Measurements from ENCODE around the gene DDX17. TPM values are rescaled to one million over a fixed set of nuclear protein-coding genes. Genes with fewer than 3 reads are reported as not detected.
A peak's percentile ranks its signal among the peaks of the same experiment; 100 is the strongest.

The DDX17 gene
- total and polyA plus RNA-seq, 10 of the 15 experiments (the other 5 are each of a cell fraction or from before 2014, with no cell fraction given): 25.2 to 778 (median 266) TPM

GRCh38 chr22:38505541-38506117 is 482 bp downstream of the DDX17 start (continued):
- TF ChIP-seq RELA (IDR thresholded peaks at IDR 0.05; ENCODE audit: borderline replicate concordance, partially characterized antibody) (no peak), ATF3 (IDR thresholded peaks at IDR 0.05; ENCODE audit: borderline replicate concordance, extremely low read depth, low read depth, low read length) (no peak), HDAC6 (IDR thresholded peaks at IDR 0.05; ENCODE audit: unreplicated experiment) (no peak), ZNF622 (IDR thresholded peaks at IDR 0.05) (no peak), BHLHE40 (IDR thresholded peaks at IDR 0.05; ENCODE audit: borderline replicate concordance in 1 of 2, low read depth in 2 of 2, low read length in 1 of 2) (peak in 1 of 2 experiments; percentile 42; a peak in 1 of 4 replicates), SMAD5 (IDR thresholded peaks at IDR 0.05; ENCODE audit: low read depth) (no peak), RAD51 (IDR thresholded peaks at IDR 0.05) (no peak), POLR2AphosphoS5 (IDR thresholded peaks at IDR 0.05; ENCODE audit: low read length) (peak; percentile 1; the same call in 1 of the 2 replicates), ZZZ3 (IDR thresholded peaks at IDR 0.05; ENCODE audit: control insufficient read depth, insufficient read length, low read depth) (no peak), CHD2 (IDR thresholded peaks at IDR 0.05; ENCODE audit: borderline replicate concordance, low read depth, low read length) (peak; percentile 73), MEF2B (IDR thresholded peaks at IDR 0.05; ENCODE audit: partially characterized antibody, poor library complexity, severe bottlenecking) (no peak), NFIC (IDR thresholded peaks at IDR 0.05; ENCODE audit: low read depth, low read length) (no peak), SIN3A (IDR thresholded peaks at IDR 0.05; ENCODE audit: low read depth, low read length) (no peak), MEF2A (IDR thresholded peaks at IDR 0.05; ENCODE audit: insufficient read depth, low read depth, low read length) (no peak), TCF12 (IDR thresholded peaks at IDR 0.05; ENCODE audit: low read depth, low read length) (no peak), STAT1 (conservative IDR thresholded peaks at IDR 0.05) (0 out of 2 replicates have a peak, but pooled peaks have one; percentile 26), ETV6 (conservative IDR thresholded peaks at IDR 0.05 in 1 of 2, IDR thresholded peaks at IDR 0.05 in 1 of 2; ENCODE audit: borderline replicate concordance in 1 of 2, low read depth in 1 of 2) (no peak), NFXL1 (IDR thresholded peaks at IDR 0.05; ENCODE audit: borderline replicate concordance) (no peak), DPF2 (IDR thresholded peaks at IDR 0.05) (0 out of 2 replicates have a peak, but pooled peaks have one; percentile 8), BACH1 (IDR thresholded peaks at IDR 0.05; ENCODE audit: borderline replicate concordance) (peak; percentile 73), RBBP5 (conservative IDR thresholded peaks at IDR 0.05) (no peak), ZNF274 (IDR thresholded peaks at IDR 0.05; ENCODE audit: insufficient read depth, insufficient read length) (no peak), CREB1 (IDR thresholded peaks at IDR 0.05; ENCODE audit: low read depth) (no peak), SREBF1 (IDR thresholded peaks at IDR 0.05; ENCODE audit: low read length) (0 out of 2 replicates have a peak, but pooled peaks have one; percentile 1)
- TF ChIP-seq, protein P1, sequence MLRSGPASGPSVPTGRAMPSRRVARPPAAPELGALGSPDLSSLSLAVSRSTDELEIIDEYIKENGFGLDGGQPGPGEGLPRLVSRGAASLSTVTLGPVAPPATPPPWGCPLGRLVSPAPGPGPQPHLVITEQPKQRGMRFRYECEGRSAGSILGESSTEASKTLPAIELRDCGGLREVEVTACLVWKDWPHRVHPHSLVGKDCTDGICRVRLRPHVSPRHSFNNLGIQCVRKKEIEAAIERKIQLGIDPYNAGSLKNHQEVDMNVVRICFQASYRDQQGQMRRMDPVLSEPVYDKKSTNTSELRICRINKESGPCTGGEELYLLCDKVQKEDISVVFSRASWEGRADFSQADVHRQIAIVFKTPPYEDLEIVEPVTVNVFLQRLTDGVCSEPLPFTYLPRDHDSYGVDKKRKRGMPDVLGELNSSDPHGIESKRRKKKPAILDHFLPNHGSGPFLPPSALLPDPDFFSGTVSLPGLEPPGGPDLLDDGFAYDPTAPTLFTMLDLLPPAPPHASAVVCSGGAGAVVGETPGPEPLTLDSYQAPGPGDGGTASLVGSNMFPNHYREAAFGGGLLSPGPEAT (IDR thresholded peaks at IDR 0.05; ENCODE audit: low read depth): no peak
- TF ChIP-seq, protein P2, sequence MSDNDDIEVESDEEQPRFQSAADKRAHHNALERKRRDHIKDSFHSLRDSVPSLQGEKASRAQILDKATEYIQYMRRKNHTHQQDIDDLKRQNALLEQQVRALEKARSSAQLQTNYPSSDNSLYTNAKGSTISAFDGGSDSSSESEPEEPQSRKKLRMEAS (IDR thresholded peaks at IDR 0.05; ENCODE audit: low read depth, low read length): no peak
- TF ChIP-seq, protein P3, sequence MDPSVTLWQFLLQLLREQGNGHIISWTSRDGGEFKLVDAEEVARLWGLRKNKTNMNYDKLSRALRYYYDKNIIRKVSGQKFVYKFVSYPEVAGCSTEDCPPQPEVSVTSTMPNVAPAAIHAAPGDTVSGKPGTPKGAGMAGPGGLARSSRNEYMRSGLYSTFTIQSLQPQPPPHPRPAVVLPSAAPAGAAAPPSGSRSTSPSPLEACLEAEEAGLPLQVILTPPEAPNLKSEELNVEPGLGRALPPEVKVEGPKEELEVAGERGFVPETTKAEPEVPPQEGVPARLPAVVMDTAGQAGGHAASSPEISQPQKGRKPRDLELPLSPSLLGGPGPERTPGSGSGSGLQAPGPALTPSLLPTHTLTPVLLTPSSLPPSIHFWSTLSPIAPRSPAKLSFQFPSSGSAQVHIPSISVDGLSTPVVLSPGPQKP (IDR thresholded peaks at IDR 0.05; ENCODE audit: low read depth, low read length): no peak
- TF ChIP-seq, protein P4, sequence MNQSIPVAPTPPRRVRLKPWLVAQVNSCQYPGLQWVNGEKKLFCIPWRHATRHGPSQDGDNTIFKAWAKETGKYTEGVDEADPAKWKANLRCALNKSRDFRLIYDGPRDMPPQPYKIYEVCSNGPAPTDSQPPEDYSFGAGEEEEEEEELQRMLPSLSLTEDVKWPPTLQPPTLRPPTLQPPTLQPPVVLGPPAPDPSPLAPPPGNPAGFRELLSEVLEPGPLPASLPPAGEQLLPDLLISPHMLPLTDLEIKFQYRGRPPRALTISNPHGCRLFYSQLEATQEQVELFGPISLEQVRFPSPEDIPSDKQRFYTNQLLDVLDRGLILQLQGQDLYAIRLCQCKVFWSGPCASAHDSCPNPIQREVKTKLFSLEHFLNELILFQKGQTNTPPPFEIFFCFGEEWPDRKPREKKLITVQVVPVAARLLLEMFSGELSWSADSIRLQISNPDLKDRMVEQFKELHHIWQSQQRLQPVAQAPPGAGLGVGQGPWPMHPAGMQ (IDR thresholded peaks at IDR 0.05; ENCODE audit: borderline replicate concordance): no peak
